ENCODE measurements around the gene KRTAP10-2.

Gene KRTAP10-2

DNA sequence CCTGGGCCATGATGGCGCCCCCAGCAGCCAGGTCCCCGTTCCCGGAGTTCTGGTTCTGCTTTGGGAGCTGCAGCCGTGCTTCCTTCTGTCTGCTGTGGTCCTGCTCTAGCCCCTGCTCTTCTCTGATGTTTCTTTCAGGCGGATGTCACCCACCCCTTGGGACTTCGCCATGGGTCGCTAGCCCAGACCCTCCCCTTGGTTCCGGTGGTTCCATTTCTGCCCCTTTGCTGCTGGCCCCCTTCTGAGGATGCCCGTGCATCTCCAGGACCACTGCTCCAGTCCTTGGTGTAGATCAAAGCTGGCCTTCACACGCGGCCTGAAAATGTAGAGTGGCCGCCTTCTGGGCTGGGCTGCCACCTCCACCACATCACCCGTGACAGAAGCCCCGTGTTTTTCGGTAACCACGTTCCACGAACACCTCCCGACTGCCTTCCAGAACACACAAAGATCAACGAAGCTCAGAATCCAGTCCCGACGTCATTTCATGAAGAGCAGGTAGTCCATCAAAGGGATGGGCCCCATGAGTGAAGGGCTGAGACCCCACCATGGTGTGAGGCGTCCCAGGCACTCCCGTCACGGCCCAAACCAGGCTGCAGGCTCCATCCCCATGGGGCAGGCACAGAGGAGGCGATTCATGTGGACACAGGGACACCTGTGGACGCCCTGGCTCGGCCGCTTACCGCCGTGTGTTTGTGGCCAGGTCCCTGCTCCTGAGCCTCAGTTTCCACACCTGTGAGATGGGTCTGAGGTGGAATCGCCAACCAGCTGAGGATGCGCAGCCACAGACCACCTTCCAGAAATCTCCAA lies 35.7 kb downstream of the KRTAP10-2 start:
- in situ Hi-C loops (cut with MboI; ENCODE audit: low sequenced_read_pairs) = loop anchor here (25.0 kb wide), 1 partner anchor 422 kb away; the partner anchor contains the start of gene SLX9

DNA sequence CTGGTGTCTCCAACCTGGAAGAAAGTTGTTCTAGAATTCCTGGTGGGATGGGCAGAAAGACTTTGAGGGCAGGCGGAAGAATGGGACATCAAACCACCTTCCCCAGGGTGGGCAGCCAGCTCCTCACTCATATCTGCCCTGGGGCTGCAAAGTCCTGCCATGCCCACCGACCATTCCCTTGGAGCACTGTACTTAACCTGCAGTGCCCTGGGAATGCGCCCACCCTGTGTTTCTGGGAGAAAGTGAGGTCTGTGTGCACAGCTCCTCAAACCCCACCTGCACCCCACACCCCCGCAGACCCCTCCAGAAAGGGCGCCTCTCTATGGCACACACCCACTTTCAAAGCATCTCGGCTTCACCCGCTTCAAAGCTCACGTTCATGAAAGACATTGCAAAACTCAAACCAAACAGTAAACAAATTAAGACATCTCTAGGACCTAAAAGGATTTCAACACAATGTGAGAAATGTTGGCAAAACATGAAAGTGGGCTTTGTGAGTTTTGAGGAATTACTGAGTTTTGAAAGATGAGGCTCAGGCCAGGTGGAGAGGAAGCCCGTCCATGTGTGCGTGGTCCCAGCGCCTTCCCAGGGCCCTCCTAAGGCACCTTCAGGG lies 36.5 kb downstream of the KRTAP10-2 start:
- in situ Hi-C loops (cut with MboI; ENCODE audit: low sequenced_read_pairs) = loop anchor here (25.0 kb wide), 1 partner anchor 422 kb away; the partner anchor contains the start of gene SLX9

DNA sequence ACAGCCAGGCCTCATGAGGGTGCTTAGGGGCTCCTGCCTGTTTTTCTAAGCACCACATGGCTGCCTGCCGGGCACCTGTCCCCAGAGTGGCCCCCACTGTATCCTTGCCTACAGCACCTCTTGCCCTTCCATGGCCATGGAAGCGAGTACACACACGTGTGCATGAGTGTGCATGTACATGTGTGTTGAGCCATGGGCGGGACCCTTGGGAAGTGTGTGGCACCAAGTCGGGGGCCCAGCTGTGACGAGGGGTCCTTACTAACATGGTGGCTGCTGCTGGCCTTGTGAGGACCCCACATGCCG lies 37.1 kb downstream of the KRTAP10-2 start:
- in situ Hi-C loops (cut with MboI; ENCODE audit: low sequenced_read_pairs) = loop anchor here (25.0 kb wide), 1 partner anchor 423 kb away; the partner anchor contains the start of gene SLX9

DNA sequence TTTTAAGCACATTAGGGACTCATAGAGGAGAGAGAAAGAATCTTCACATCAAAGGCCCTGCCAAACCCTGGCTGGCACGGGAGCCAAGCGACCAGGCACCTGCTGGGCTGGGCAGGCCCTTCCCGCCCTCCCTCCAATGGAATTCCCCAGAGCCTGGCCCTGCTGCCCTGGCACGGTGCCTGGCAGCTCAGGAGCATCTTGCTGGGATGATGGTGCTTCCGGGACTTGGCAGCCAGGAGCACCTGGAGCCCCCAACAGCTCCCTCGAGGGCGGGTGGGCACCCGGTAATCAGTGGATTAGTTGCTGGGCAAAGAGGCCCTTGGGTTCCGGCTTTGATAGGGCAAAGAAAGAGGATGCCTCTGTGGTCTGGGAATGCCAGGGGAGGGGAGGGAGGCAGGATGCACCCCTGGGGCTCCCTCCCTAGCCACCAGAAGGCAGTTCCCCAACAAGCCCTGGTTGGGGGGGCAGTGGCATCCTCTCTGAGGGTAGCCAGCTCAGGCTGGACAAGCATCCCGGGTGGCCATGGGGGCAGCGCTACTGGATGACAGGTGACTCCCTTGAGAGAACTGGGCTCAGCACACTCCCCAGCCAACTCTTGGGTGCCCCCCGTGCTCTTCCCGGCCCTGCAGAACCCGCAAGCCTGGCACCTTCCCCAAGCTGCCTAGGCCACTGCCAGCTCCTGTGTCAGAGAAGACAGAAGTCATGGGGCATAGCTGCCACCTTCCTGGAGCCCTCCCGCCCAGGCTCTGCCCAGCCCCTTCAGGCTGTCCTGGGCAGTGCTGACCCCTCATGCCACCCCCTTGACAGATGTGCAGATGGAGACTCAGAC lies 37.7 kb downstream of the KRTAP10-2 start:
- in situ Hi-C loops (cut with MboI; ENCODE audit: low sequenced_read_pairs) = loop anchor here (25.0 kb wide), 1 partner anchor 424 kb away; the partner anchor contains the start of gene SLX9

DNA sequence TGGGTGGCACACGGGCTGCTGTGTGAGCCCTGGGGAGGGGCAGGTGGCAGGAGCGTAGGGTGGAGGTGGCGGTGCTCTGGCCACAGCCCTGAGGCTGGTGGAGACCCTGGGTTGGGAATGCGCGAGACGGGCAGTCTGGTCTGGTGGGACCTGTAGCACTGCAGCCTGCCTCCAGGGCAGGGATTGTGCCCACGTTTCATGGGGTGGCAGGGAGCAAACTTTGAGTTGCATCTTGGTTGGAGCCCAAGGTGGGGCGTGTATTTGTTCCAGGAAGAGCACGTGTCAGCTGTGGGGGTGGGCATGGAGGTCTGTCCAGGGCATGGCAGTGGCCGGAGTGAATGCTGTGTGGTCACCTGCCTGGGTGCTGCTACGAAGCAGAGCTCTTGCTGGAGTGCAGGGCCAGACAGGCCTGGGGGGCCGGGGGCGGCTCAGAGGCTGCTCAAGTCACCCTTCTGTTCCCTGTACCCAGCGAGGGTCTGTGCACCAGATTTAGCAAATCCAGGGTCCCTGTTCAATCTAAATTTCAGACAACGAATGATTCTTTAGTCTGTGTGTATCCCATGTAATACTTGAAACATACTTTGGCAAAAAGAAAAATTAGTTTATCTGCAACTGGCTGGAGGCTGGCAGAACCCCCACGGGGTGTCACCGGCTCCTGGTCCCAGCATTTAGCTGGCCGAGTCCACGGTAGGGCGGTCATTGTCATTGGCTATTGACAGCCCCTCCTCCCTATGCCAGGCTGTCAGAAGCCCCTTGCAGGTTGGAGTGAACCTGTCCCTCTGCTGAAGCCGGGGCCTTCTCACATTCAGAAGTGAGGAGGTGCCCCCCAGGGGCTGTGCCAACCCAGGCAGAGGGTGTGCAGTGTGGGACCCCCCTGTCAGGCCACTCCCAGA lies 38.6 kb downstream of the KRTAP10-2 start:
- in situ Hi-C loops (cut with MboI; ENCODE audit: low sequenced_read_pairs) = loop anchor here (25.0 kb wide), 1 partner anchor 425 kb away; the partner anchor contains the start of gene SLX9

DNA sequence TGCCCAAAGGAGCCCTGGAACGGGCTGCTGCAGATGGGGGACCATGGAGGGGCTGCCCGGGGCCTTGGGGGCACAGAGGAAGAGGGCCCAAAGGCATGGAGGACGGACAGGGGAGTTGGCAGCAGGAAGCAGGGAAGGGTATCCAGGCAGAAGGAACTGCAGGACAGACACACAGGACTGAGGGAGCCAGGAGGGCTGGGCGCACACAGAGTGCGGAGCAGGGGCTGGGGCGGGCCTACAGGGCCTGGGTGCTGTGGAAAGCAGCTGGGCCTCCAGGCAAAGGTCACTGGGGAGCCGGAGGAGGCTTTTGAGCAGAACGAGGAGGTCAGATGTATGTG lies 39.4 kb downstream of the KRTAP10-2 start:
- in situ Hi-C loops (cut with MboI; ENCODE audit: low sequenced_read_pairs) = loop anchor here (25.0 kb wide), 1 partner anchor 425 kb away; the partner anchor contains the start of gene SLX9

DNA sequence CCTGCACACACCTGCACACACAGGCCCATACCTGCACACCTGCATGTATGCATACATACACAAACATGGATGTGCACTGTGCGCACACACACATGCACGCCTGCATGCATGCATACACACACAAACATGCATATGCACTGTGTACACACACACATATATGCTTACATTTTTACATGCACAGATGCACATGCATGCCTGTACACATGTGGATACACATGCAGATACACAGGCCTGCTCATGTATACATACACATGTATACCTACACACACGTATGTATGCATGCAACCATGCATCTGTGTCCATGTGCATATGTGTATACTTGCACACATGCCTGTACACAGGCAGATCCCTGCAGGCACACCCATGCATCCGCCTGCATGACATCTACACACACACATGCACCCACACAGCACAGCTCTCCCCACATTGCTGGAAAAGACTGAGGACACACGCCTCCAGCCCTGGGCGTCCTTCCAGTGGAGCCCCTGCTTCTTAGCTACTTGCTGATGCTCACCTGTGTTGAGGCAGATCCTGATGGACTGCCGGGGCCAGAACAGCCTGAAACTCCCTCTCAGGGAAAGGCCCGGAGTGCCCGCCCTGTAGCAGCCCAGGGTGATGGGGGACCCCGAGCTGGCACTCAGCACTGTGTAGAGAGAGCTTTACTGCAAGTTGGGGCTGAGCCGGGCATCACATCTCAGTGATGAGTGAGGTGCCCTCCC lies 39.9 kb downstream of the KRTAP10-2 start:
- in situ Hi-C loops (cut with MboI; ENCODE audit: low sequenced_read_pairs) = loop anchor here (25.0 kb wide), 1 partner anchor 426 kb away; the partner anchor contains the start of gene SLX9

DNA sequence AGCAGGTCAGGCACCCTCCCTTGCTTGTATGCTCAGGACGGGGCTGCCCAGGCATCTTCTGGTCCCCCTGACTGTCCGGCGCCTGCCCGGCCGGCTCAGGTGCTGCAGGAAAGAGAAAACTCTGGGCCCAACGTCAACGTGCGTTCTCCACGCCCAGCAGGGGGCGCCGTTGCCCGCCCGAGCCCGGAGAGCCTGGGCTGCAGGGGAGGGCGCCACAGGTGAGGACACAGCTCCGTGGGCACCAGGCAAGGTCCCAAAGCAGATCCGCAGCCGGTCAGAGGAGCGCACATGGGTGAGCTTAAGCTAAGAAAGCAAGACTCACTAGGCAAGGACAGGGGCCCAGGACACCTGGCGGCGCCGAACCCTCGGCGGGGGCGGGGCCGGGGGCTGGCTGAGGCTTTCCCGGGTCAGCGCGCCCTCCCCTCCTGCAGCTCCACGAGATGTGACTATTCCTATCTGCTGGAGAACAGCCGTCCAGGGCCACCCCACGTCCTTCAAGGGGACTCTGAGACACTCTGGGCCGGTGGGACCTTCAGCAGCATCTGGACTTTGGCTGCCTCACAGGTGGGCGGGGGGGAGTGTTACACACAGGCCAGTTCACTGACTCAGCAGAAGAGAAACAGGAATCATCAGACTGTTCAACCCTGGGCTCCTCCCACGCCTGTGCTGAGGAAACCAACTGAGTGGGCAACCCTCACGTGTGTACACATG lies 40.6 kb downstream of the KRTAP10-2 start:
- in situ Hi-C loops (cut with MboI; ENCODE audit: low sequenced_read_pairs) = loop anchor here (25.0 kb wide), 1 partner anchor 427 kb away; the partner anchor contains the start of gene SLX9

DNA sequence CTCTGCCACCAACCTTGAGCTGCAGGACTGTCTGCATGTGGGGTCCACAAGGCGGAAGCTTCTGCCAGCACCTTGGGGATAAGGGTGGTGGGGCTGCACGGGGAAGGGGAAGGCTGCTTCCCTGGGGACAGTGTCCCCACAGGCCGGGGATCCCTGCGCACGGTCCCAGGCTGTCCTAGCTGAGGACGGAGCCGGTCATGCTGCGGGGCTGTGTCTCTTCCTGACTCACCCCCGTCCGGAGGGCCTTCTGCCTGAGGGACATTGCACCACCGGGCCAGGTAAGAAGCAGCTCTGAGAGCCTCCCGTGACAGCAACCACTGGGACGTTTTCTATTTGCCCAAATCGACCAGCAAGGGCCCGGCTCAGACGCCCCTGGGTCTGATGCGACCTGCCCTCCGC lies 41.2 kb downstream of the KRTAP10-2 start:
- in situ Hi-C loops (cut with MboI; ENCODE audit: low sequenced_read_pairs) = loop anchor here (25.0 kb wide), 1 partner anchor 427 kb away; the partner anchor contains the start of gene SLX9

DNA sequence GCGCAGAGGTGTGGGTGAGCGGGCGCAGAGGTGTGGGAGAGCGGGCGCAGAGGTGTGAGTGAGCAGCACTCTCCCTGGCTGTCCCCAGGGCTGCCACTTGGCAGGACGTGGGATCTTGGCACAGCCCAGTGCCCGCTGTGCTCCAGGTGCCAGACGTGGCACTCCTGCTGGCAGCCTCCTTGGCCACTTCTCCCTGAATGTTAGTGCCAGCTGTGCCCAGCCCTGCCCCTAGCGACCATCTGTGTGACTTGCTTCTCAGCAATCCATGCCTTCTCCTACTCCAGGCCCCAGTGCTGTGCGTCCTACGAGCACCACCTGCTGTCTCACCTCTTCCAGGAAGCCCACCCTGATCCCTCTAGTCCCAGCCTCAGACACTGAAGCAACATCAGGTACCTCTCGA lies 41.8 kb downstream of the KRTAP10-2 start:
- in situ Hi-C loops (cut with MboI; ENCODE audit: low sequenced_read_pairs) = loop anchor here (25.0 kb wide), 1 partner anchor 428 kb away; the partner anchor contains the start of gene SLX9

DNA sequence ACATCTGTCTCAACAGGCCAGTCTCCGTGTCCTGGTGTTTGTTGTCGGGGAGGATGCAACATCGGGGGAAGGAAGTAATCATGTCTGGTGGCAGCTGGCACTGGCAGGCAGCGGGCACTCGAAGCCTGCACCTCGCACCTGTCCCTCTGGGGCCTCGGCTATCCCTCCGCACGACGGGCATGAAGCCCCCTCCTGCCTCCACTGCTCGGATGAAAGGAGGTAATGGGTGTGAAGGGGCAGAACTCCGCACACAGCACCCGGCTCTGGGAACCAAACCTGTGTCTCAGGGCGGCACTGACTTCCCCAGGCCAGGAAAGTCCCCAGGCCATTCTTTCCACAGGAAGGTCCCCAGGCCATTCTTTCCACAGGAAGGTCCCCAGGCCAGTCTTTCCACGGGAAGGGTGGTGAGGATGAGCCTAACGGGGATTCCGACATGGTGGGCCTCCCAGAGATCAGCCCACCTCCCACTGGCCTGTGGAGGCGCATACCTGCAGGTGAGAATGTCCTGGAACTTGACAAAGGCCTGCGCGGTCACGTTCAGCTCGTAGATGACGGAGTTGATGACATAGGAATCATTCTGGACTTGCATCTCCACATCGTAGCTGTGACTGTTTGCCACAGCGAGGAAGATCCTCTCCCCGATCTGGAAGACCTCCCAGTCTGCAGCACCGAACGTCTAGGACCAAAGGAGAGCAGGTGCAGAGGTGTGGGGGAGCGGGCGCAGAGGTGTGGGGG lies 42.4 kb downstream of the KRTAP10-2 start:
- in situ Hi-C loops (cut with MboI; ENCODE audit: low sequenced_read_pairs) = loop anchor here (25.0 kb wide), 1 partner anchor 428 kb away; the partner anchor contains the start of gene SLX9

DNA sequence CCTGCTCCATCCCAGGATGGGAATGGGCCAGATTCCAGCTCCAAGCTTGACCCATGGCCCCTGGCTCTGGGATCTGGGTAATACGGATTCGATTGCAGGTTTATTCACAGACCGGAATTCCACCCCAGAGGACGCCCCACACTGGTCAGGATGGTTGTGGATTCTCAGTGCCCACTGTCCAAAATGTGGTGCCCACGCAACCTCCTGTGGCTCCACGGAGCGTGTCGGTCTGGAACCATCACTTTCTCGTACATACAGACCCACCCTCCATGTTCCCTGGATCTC lies 42.9 kb downstream of the KRTAP10-2 start:
- in situ Hi-C loops (cut with MboI; ENCODE audit: low sequenced_read_pairs) = loop anchor here (25.0 kb wide), 1 partner anchor 429 kb away; the partner anchor contains the start of gene SLX9

DNA sequence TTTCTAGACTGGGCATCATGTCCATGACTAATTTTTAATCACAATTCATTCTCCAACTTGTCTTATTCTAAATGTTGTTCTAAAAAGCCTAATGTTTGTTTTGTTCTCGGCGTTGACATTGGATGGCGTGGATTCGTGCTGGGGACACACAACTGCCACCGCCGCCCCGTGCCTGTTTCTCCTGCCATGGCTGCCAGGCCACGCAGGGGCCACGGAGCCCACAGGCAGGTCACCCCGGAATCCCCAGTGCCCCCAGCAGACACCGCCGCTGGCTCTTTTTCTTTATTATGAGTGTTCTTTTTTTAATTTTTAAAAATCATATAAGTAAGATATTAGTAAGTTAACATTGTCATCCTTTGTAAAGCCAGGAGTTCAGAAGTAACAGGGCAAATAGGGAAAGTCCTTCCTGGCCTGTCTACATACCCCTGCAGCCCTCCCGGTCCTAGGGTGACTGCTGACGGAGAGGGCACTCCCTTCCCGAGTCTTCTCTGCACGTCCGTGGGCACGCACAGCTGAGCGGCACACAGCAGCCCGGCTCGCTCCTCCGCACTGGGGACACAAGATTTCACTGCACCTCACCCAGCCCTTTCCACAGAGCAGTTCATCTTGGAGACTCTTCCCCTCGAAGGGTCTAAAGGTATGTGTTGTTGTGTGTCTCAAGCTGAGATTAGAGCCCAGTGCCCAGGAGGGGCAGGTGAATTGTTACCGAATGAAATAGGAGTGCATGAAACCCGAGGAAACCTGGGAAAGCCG lies 43.5 kb downstream of the KRTAP10-2 start:
- in situ Hi-C loops (cut with MboI; ENCODE audit: low sequenced_read_pairs) = loop anchor here (25.0 kb wide), 1 partner anchor 429 kb away; the partner anchor contains the start of gene SLX9

DNA sequence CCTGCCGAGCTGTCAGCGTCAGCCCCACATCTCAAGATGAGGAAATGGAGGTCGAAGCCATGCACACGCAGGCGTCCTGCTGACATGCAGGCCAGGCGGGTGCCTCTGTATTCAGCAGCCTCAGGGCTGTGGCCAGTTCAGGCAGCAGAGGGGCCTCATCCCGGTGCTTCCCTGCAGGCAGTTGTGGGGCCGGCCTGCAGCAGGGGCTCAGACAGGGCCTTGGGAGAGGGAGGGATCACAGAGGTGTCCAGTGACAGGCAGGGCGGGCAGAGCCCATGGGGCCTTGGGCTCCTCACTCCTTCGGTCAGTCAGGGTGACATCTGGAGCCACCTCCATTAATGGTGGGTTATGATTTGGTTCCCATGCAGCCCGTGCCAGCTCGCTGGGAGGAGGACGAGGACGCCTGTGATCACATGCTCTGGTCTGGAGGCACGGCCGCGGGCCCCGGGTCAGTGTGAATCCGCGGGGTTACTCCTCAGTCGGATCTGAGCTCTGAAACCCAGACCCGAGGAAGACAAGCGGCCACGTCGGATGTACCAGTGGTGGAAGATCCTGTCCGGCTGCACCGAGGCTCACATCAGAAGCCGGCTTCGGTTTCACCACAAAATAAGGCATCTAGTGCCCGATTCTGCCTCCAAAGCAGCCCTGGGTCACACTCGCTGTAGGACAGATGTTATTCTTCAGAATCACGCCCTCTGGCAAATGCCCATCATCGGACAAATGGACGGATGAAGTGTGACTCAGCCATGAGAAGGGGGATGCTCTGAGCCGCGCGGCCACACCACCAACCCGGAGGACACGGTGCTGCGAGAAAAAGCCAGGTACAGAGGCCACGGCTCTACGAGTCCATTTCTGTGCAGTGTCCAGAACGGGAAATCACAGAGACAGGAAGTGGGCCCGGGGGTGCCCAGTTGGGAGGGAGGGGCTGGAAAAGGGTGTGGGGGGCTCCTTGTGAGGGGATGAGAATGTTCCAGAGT lies 44.7 kb downstream of the KRTAP10-2 start:
- in situ Hi-C loops (cut with MboI; ENCODE audit: low sequenced_read_pairs) = loop anchor here (25.0 kb wide), 1 partner anchor 431 kb away; the partner anchor contains the start of gene SLX9

DNA sequence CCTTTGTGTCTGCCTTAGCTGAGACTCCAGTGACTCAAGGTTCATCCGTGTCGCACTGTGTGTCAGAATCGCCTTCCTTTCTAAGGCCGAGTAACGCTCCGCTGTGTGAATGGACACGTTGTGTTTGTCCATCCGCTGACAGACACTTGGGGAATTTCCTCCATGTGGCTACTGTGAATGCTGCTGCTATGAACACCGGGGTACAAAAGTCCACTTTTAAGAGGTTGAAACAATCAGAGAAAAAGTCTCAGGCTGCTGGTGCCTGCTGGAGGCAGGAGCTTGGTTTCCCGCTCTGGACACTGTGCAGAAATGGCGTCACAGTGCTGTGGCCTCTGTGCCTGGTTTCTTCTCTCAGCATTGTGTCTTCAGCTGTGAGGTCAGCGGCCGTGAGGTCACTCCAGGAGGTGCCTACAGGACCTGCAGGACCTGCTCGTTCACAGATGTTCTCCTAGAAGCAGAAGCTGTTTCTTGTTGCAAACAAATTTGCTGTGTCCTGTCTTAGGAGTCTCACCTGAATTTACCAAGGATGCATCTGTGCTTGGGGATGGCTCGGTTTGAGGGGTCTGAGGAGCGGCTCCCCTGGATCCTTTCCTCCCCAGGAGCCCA lies 45.5 kb downstream of the KRTAP10-2 start:
- in situ Hi-C loops (cut with MboI; ENCODE audit: low sequenced_read_pairs) = loop anchor here (25.0 kb wide), 1 partner anchor 432 kb away; the partner anchor contains the start of gene SLX9
